ENCODE data around the gene AFAP1L1.

DNA sequence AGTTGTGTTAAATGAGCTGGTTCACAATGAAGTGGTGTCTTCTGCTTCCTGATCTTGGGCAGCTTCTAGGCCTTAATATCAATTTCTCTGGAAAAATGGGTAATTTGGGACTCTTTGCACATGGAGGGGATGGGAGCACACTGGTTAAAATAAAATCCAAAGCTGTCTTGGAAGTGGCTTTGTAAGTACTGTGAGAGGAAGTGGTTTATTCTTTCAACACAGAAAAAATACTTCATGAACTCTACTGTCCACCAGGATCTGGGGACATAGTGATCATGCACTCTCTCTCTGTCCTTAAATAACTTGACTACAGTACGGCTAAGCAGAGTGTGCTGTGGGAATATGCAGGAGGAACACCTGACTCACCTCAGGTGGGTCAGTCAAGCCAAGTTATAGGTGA is 88.6 kb downstream of the AFAP1L1 start:
- TF ChIP-seq, protein P1, sequence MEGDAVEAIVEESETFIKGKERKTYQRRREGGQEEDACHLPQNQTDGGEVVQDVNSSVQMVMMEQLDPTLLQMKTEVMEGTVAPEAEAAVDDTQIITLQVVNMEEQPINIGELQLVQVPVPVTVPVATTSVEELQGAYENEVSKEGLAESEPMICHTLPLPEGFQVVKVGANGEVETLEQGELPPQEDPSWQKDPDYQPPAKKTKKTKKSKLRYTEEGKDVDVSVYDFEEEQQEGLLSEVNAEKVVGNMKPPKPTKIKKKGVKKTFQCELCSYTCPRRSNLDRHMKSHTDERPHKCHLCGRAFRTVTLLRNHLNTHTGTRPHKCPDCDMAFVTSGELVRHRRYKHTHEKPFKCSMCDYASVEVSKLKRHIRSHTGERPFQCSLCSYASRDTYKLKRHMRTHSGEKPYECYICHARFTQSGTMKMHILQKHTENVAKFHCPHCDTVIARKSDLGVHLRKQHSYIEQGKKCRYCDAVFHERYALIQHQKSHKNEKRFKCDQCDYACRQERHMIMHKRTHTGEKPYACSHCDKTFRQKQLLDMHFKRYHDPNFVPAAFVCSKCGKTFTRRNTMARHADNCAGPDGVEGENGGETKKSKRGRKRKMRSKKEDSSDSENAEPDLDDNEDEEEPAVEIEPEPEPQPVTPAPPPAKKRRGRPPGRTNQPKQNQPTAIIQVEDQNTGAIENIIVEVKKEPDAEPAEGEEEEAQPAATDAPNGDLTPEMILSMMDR (IDR thresholded peaks at IDR 0.05) = no peak
- no peak for TF ChIP-seq EZH2 (IDR thresholded peaks at IDR 0.05)

All from neural progenitor cell (in vitro differentiated cells).